Stimulated activated CD4-positive, alpha-beta T cell treated with anti-CD3 and anti-CD28 coated beads, Interleukin-15, amount 100 ng/mL, for 1 hour (primary cell): ENCODE measurements around the gene SPTAN1.
"Not testable (repeated sequence)": the region's sequence is repeated elsewhere in the genome, so short reads cannot be mapped to it uniquely, and the experiment has no call there.

Source experiments
- DNase-seq, 2 donors: peaks; one replicate each; pipeline ENCODE4 v3.0.0-alpha.2; 2020; ENCODE audit warnings: low read depth in 1 of 2, low spot score in 1 of 2

Gene SPTAN1

DNA sequence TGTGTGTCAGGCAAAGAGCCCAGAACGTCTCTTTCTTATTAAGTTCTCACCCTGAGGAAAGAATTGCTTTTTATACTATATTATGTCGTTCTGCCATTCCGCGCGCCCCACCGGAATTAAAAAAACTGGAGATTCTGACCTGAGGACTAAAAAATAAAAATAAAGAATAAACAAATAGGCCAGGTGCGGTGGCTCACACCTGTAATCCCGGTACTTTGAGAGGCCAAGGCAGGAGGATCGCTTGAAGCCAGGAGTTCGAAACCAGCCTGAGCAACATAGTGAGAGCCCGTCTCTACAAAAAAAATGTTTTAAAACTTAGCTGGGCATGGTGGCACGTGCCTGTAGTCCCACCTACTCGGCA, 104.9 kb downstream of the SPTAN1 start:
- DNase-seq, result no peak

DNA sequence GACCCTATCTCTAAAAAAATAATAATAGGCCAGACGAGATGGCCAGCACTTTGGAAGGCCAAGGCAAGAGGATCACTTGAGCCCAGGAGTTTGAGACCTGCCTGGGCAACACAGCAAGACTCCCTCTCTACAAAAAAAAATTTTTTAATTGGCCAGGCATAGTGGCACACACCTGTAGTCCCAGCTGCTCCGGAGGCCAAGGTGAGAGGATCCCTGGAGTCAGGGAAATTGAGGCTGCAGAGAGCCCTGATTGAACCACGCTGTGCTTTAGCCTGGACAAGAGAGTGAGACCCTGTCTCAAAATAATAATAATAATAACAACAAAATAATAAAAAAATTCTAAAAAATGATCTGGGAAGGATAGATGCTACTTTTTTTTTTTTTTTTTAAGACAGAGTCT, 105.4 kb downstream of the SPTAN1 start:
- DNase-seq, result no peak

DNA sequence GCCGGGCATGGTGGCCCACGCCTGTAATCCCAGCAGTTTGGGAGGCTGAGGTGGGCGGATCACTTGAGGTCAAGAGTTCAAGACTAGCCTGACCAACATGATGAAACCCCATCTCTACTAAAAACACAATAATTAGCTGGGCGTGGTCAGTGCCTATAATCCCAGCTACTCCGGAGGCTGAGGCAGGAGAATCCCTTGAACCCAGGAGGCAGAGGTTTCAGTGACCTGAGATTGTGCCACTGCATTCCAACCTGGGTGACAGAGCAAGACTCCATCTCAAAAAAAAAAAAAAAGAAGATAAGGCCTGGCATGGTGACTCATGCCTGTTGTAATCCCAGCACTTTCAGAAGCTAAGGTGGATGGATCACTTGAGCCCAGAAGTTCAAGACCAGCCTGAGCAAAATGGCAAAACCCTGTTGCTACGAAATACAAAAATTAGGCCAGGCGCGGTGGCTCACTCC, 114.1 kb downstream of the SPTAN1 start:
- DNase-seq, result not testable (repeated sequence)

- DNase-seq, result no peak
These were observed 117.4 kb downstream of the SPTAN1 start for GRCh38 chr9:128669786-128670185.

- no peak for DNase-seq
These were observed 123.0 kb downstream of the SPTAN1 start for GRCh38 chr9:128675382-128675781.

DNA sequence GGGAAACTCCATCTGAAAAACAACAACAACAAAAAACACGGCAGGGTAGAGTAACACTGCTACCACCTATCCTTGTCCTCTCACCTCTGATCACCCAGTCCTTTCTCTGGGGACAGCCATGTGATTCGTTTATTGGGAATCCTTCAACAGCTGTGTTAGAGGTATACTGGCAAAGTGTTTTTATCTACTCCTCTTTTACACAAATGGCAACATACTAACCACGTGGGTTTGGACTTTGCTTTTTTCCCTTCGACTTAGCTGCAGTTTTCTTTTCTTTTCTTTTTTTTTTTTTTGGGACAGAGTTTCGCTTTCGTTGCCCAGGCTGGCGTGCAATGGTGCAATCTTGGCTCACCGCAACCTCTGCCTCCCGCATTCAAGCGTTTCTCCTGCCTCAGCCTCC, 125.4 kb downstream of the SPTAN1 start:
- DNase-seq, result no peak
